K562 (cell line): Measurements from ENCODE around the gene RPL28.

Experiments used
- CHD2 ChIP-seq: IDR thresholded peaks from 2 replicates; pipeline ENCODE4 v1.6.1; 2011; ENCODE audit warnings: low read depth, low read length
- ETV6 ChIP-seq, 3 experiments: fragments of 150-350 bp in 1 of 3; sonication (generic) in 1 of 3; formaldehyde crosslinking in 1 of 3; IDR thresholded peaks; 2 replicates each; pipeline versions ENCODE4 v1.6.1 to v1.8.0; 2014 to 2022; ENCODE audit warnings: borderline replicate concordance in 2 of 3, low read depth in 2 of 3, antibody characterized with exemption in 1 of 3, low read length in 1 of 3, mild to moderate bottlenecking in 1 of 3, missing genetic modification reagents in 1 of 3
- FOXA1 ChIP-seq: fragments of 450-650 bp; IDR thresholded peaks from 2 replicates; pipeline ENCODE4 v1.6.1; 2016; ENCODE audit warnings: mild to moderate bottlenecking, borderline replicate concordance
- PHTF2 ChIP-seq: fragments of 250-450 bp; sonication (Bioruptor Pico); IDR thresholded peaks from 2 replicates; pipeline ENCODE4 v1.5.0; 2021; ENCODE audit warnings: mild to moderate bottlenecking
- POLR2A ChIP-seq: fragments of 450-650 bp; conservative IDR thresholded peaks from 2 replicates; pipeline ENCODE4 v1.6.1; 2016
- POLR2AphosphoS5 ChIP-seq: IDR thresholded peaks from 2 replicates; pipeline ENCODE4 v1.6.1; 2011; ENCODE audit warnings: mild to moderate bottlenecking, low read depth, low read length, moderate library complexity; ENCODE audit not compliant: control insufficient read depth, insufficient read depth
- ZNF274 ChIP-seq: IDR thresholded peaks from 2 replicates; pipeline ENCODE4 v1.6.1; 2011; ENCODE audit warnings: low read depth, mild to moderate bottlenecking, low read length, moderate library complexity, borderline replicate concordance
- TF ChIP-seq, protein P1 (sequence below), 2 experiments: fragments of 150-350 bp in 1 of 2; IDR thresholded peaks; 2 replicates each; pipeline ENCODE4 v1.6.1; 2012 to 2016; ENCODE audit warnings: low read depth in 2 of 2, low read length in 2 of 2, mild to moderate bottlenecking in 1 of 2, moderate library complexity in 1 of 2
- TF ChIP-seq, protein P2 (sequence below), 3 experiments: IDR thresholded peaks in 2 of 3; conservative IDR thresholded peaks in 1 of 3; 2 replicates each; pipeline ENCODE4 v1.5.1; 2011 to 2012; ENCODE audit warnings: low read length in 3 of 3, mild to moderate bottlenecking in 3 of 3, control low read depth in 2 of 3, improper control_type of control experiment in 1 of 3, inconsistent platforms in 1 of 3, low read depth in 1 of 3, mixed read lengths in 1 of 3, moderate library complexity in 1 of 3; ENCODE audit not compliant: insufficient read depth in 2 of 3
- TF ChIP-seq, protein P3 (sequence below): fragments of 450-650 bp; IDR thresholded peaks from 2 replicates; pipeline ENCODE4 v1.6.1; 2017; ENCODE audit warnings: mild to moderate bottlenecking, moderate library complexity

DNA sequence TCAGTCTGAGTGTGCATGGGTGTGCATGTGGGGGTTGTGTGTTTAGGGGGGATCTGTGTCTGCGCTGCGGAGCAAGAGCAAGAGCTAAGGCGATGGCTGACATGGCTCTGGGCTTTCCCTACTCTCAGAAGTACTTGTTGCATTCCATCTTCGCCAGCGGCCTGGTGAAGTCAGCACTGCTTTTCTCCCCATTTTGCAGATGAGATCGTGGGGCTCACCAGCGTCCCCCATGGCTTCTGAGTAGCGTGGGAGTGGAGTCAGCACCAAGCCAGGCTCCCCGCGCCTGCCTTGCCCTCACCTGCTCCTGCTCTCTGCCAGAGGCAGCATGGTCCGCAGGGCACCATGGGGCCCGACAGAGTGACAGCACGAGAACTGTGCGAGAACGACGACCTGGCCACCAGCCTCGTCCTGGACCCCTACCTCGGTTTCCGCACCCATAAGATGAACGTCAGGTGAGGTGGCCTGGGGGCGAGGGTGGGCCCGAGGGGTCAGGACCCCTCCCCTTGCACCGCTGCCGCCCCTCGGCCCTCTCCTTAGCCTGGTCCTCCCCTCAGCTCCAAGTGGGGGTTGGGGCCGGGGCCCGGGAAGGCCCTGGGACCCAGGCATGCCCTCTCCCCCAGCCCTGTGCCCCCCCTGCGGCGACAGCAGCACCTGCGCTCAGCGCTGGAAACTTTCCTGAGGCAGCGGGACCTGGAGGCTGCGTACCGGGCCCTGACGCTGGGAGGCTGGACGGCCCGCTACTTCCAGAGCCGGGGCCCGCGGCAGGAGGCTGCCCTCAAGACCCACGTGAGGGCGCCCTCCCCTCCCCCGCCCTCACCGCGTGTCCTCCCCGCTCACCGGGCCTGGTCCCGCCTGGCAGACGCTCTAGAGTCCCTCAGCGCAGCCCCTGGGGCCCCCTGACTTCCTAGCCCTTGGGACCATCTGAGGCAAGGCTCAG is 43.9 kb upstream of the RPL28 start:
- TF ChIP-seq, protein P1, sequence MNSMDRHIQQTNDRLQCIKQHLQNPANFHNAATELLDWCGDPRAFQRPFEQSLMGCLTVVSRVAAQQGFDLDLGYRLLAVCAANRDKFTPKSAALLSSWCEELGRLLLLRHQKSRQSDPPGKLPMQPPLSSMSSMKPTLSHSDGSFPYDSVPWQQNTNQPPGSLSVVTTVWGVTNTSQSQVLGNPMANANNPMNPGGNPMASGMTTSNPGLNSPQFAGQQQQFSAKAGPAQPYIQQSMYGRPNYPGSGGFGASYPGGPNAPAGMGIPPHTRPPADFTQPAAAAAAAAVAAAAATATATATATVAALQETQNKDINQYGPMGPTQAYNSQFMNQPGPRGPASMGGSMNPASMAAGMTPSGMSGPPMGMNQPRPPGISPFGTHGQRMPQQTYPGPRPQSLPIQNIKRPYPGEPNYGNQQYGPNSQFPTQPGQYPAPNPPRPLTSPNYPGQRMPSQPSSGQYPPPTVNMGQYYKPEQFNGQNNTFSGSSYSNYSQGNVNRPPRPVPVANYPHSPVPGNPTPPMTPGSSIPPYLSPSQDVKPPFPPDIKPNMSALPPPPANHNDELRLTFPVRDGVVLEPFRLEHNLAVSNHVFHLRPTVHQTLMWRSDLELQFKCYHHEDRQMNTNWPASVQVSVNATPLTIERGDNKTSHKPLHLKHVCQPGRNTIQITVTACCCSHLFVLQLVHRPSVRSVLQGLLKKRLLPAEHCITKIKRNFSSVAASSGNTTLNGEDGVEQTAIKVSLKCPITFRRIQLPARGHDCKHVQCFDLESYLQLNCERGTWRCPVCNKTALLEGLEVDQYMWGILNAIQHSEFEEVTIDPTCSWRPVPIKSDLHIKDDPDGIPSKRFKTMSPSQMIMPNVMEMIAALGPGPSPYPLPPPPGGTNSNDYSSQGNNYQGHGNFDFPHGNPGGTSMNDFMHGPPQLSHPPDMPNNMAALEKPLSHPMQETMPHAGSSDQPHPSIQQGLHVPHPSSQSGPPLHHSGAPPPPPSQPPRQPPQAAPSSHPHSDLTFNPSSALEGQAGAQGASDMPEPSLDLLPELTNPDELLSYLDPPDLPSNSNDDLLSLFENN (IDR thresholded peaks at IDR 0.05; ENCODE audit: low read depth in 2 of 2, low read length in 2 of 2) = no peak
- TF ChIP-seq PHTF2 (CRISPR knock-in tag) = no peak
- TF ChIP-seq ETV6 (IDR thresholded peaks at IDR 0.05; ENCODE audit: borderline replicate concordance in 1 of 2, low read depth in 2 of 2, low read length in 1 of 2) = no peak
- TF ChIP-seq ETV6 (CRISPR knock-in tag; IDR thresholded peaks at IDR 0.05; ENCODE audit: borderline replicate concordance) = no peak
- TF ChIP-seq, protein P2, sequence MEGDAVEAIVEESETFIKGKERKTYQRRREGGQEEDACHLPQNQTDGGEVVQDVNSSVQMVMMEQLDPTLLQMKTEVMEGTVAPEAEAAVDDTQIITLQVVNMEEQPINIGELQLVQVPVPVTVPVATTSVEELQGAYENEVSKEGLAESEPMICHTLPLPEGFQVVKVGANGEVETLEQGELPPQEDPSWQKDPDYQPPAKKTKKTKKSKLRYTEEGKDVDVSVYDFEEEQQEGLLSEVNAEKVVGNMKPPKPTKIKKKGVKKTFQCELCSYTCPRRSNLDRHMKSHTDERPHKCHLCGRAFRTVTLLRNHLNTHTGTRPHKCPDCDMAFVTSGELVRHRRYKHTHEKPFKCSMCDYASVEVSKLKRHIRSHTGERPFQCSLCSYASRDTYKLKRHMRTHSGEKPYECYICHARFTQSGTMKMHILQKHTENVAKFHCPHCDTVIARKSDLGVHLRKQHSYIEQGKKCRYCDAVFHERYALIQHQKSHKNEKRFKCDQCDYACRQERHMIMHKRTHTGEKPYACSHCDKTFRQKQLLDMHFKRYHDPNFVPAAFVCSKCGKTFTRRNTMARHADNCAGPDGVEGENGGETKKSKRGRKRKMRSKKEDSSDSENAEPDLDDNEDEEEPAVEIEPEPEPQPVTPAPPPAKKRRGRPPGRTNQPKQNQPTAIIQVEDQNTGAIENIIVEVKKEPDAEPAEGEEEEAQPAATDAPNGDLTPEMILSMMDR (IDR thresholded peaks at IDR 0.05 in 2 of 3, conservative IDR thresholded peaks at IDR 0.05 in 1 of 3; ENCODE audit: insufficient read depth in 2 of 3, low read depth in 1 of 3, low read length in 3 of 3) = no peak
- no peak for TF ChIP-seq POLR2AphosphoS5
- TF ChIP-seq POLR2A = no peak
- TF ChIP-seq, protein P3, sequence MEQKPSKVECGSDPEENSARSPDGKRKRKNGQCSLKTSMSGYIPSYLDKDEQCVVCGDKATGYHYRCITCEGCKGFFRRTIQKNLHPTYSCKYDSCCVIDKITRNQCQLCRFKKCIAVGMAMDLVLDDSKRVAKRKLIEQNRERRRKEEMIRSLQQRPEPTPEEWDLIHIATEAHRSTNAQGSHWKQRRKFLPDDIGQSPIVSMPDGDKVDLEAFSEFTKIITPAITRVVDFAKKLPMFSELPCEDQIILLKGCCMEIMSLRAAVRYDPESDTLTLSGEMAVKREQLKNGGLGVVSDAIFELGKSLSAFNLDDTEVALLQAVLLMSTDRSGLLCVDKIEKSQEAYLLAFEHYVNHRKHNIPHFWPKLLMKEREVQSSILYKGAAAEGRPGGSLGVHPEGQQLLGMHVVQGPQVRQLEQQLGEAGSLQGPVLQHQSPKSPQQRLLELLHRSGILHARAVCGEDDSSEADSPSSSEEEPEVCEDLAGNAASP = no peak
- no peak for TF ChIP-seq CHD2
- no peak for TF ChIP-seq FOXA1
- no peak for TF ChIP-seq ZNF274
